ENCODE data around the gene CALHM3.
A peak's percentile ranks its signal among the peaks of the same experiment; 100 is the strongest.

CALHM3 gene

GRCh38 chr10:103457896-103458583 is 21.0 kb downstream of the CALHM3 start:
- peaks cover 2% of the 10 kb centered on the region; the same call in 1 of the 2 replicates for H3K4me1 ChIP-seq (ENCODE audit: control insufficient read depth, insufficient read depth, low read length)
- H3K4me3 ChIP-seq (ENCODE audit: low read length) = no peak overlapping the region
- no CpG with 5 or more reads among the region's 39 CpGs for WGBS (ENCODE audit: insufficient coverage, insufficient read length)
- no peaks in the 10 kb centered on the region for H3K27me3 ChIP-seq (ENCODE audit: control insufficient read depth, insufficient read depth, low read length)
- DNase-seq (ENCODE audit: low read depth, low spot score) = no peak
- H3K9me3 ChIP-seq (ENCODE audit: control insufficient read depth, insufficient read depth, low read length) = no peaks in the 10 kb centered on the region
- no peak overlapping the region for H3K27ac ChIP-seq (ENCODE audit: low read length)
- no peaks in the 10 kb centered on the region for H3K36me3 ChIP-seq (ENCODE audit: control insufficient read depth, insufficient read depth, low read length)

GRCh38 chr10:103457176-103457712 is 21.8 kb downstream of the CALHM3 start:
- Histone ChIP-seq H3K36me3 (ENCODE audit: control insufficient read depth, insufficient read depth, low read length) (no peaks in the 10 kb centered on the region), H3K27me3 (ENCODE audit: control insufficient read depth, insufficient read depth, low read length) (no peaks in the 10 kb centered on the region), H3K27ac (ENCODE audit: low read length) (no peak overlapping the region), H3K4me3 (ENCODE audit: low read length) (no peak overlapping the region), H3K4me1 (ENCODE audit: control insufficient read depth, insufficient read depth, low read length) (peaks cover 2% of the 10 kb centered on the region; the same call in 1 of the 2 replicates), H3K9me3 (ENCODE audit: control insufficient read depth, insufficient read depth, low read length) (no peaks in the 10 kb centered on the region)
- no peak for DNase-seq (ENCODE audit: low read depth, low spot score)
- WGBS (ENCODE audit: insufficient coverage, insufficient read length) = no CpG with 5 or more reads among the region's 8 CpGs

- no peak overlapping the region for H3K4me3 ChIP-seq (ENCODE audit: low read length)
- no peak for DNase-seq (ENCODE audit: low read depth, low spot score)
- no peak overlapping the region for H3K27ac ChIP-seq (ENCODE audit: low read length)
- peaks cover 3% of the 10 kb centered on the region; the same call in 1 of the 2 replicates for H3K4me1 ChIP-seq (ENCODE audit: control insufficient read depth, insufficient read depth, low read length)
- no peaks in the 10 kb centered on the region for H3K9me3 ChIP-seq (ENCODE audit: control insufficient read depth, insufficient read depth, low read length)
- H3K27me3 ChIP-seq (ENCODE audit: control insufficient read depth, insufficient read depth, low read length) = no peaks in the 10 kb centered on the region
- H3K36me3 ChIP-seq (ENCODE audit: control insufficient read depth, insufficient read depth, low read length) = no peaks in the 10 kb centered on the region
- no CpG with 5 or more reads among the region's 9 CpGs for WGBS (ENCODE audit: insufficient coverage, insufficient read length)
Measured at GRCh38 chr10:103456074-103456660, 22.9 kb downstream of the CALHM3 start.

- H3K36me3 ChIP-seq (ENCODE audit: control insufficient read depth, insufficient read depth, low read length) = no peaks in the 10 kb centered on the region
Measured at GRCh38 chr10:103455235-103455634, 23.8 kb downstream of the CALHM3 start.

GRCh38 chr10:103454026-103454425 is 25.0 kb downstream of the CALHM3 start:
- Histone ChIP-seq H3K27ac (ENCODE audit: low read length) (no peak overlapping the region), H3K4me3 (ENCODE audit: low read length) (no peak overlapping the region), H3K36me3 (ENCODE audit: control insufficient read depth, insufficient read depth, low read length) (0 out of 2 replicates have a peak, but pooled peaks cover 2% of the 10 kb centered on the region), H3K27me3 (ENCODE audit: control insufficient read depth, insufficient read depth, low read length) (no peaks in the 10 kb centered on the region), H3K9me3 (ENCODE audit: control insufficient read depth, insufficient read depth, low read length) (no peaks in the 10 kb centered on the region), H3K4me1 (ENCODE audit: control insufficient read depth, insufficient read depth, low read length) (peaks cover 2% of the 10 kb centered on the region; the same call in 1 of the 2 replicates)
- no CpG with 5 or more reads among the region's 4 CpGs for WGBS (ENCODE audit: insufficient coverage, insufficient read length)
- DNase-seq (ENCODE audit: low read depth, low spot score) = no peak

More at GRCh38 chr10:103455235-103455634, 23.8 kb downstream of the CALHM3 start:
- Histone ChIP-seq H3K9me3 (ENCODE audit: control insufficient read depth, insufficient read depth, low read length) (no peaks in the 10 kb centered on the region), H3K4me1 (ENCODE audit: control insufficient read depth, insufficient read depth, low read length) (peaks cover 3% of the 10 kb centered on the region; the same call in 1 of the 2 replicates), H3K27me3 (ENCODE audit: control insufficient read depth, insufficient read depth, low read length) (no peaks in the 10 kb centered on the region), H3K27ac (ENCODE audit: low read length) (no peak overlapping the region), H3K4me3 (ENCODE audit: low read length) (no peak overlapping the region)
- no peak for DNase-seq (ENCODE audit: low read depth, low spot score)
- WGBS (ENCODE audit: insufficient coverage, insufficient read length) = no CpG with 5 or more reads among the region's 25 CpGs

- peak overlapping the region; percentile 32; the same call in 1 of the 2 replicates for H3K4me3 ChIP-seq (ENCODE audit: low read length)
- no peaks in the 10 kb centered on the region for H3K9me3 ChIP-seq (ENCODE audit: control insufficient read depth, insufficient read depth, low read length)
- WGBS (ENCODE audit: insufficient coverage, insufficient read length) = no CpG with 5 or more reads among the region's 27 CpGs
- DNase-seq (ENCODE audit: low read depth, low spot score) = no peak
- H3K4me1 ChIP-seq (ENCODE audit: control insufficient read depth, insufficient read depth, low read length) = 0 out of 2 replicates have a peak, but pooled peaks cover 2% of the 10 kb centered on the region
- peaks cover 3% of the 10 kb centered on the region; the same call in 1 of the 2 replicates for H3K36me3 ChIP-seq (ENCODE audit: control insufficient read depth, insufficient read depth, low read length)
- no peak overlapping the region for H3K27ac ChIP-seq (ENCODE audit: low read length)
- H3K27me3 ChIP-seq (ENCODE audit: control insufficient read depth, insufficient read depth, low read length) = no peaks in the 10 kb centered on the region
Measured at GRCh38 chr10:103452506-103453230, 26.4 kb downstream of the CALHM3 start.

- Histone ChIP-seq H3K27ac (ENCODE audit: low read length) (no peak within 1 kb of the TSS), H3K27me3 (ENCODE audit: control insufficient read depth, insufficient read depth, low read length) (no peaks in the 10 kb centered on the region), H3K4me1 (ENCODE audit: control insufficient read depth, insufficient read depth, low read length) (0 out of 2 replicates have a peak, but pooled peaks cover 2% of the 10 kb centered on the region), H3K36me3 (ENCODE audit: control insufficient read depth, insufficient read depth, low read length) (peaks cover 10% of the 10 kb centered on the region; the same call in 1 of the 2 replicates), H3K4me3 (ENCODE audit: low read length) (peak within 1 kb of the TSS; percentile 32; the same call in 1 of the 2 replicates), H3K9me3 (ENCODE audit: control insufficient read depth, insufficient read depth, low read length) (no peaks in the 10 kb centered on the region)
- WGBS (ENCODE audit: insufficient coverage, insufficient read length) = no CpG with 5 or more reads among the region's 32 CpGs
- no peak for DNase-seq (ENCODE audit: low read depth, low spot score)
Measured at GRCh38 chr10:103451831-103452505, 27.1 kb downstream of the CALHM3 start, which contains the start of gene CALHM2. CALHM2 (minus strand) TSS chr10:103452370; CDS start chr10:103449941, 2,429 bp downstream.

GRCh38 chr10:103451091-103451813 is 27.8 kb downstream of the CALHM3 start:
- no peak for DNase-seq (ENCODE audit: low read depth, low spot score)
- peaks cover 11% of the 10 kb centered on the region; the same call in 1 of the 2 replicates for H3K36me3 ChIP-seq (ENCODE audit: control insufficient read depth, insufficient read depth, low read length)
- H3K27ac ChIP-seq (ENCODE audit: low read length) = no peak overlapping the region
- H3K27me3 ChIP-seq (ENCODE audit: control insufficient read depth, insufficient read depth, low read length) = no peaks in the 10 kb centered on the region
- WGBS (ENCODE audit: insufficient coverage, insufficient read length) = no CpG with 5 or more reads among the region's 14 CpGs
- 0 out of 2 replicates have a peak, but pooled peaks cover 2% of the 10 kb centered on the region for H3K4me1 ChIP-seq (ENCODE audit: control insufficient read depth, insufficient read depth, low read length)
- no peak overlapping the region for H3K4me3 ChIP-seq (ENCODE audit: low read length)
- H3K9me3 ChIP-seq (ENCODE audit: control insufficient read depth, insufficient read depth, low read length) = no peaks in the 10 kb centered on the region

- Histone ChIP-seq H3K27ac (ENCODE audit: low read length) (no peak overlapping the region), H3K9me3 (ENCODE audit: control insufficient read depth, insufficient read depth, low read length) (no peaks in the 10 kb centered on the region), H3K4me1 (ENCODE audit: control insufficient read depth, insufficient read depth, low read length) (0 out of 2 replicates have a peak, but pooled peaks cover 2% of the 10 kb centered on the region), H3K27me3 (ENCODE audit: control insufficient read depth, insufficient read depth, low read length) (no peaks in the 10 kb centered on the region), H3K36me3 (ENCODE audit: control insufficient read depth, insufficient read depth, low read length) (peaks cover 18% of the 10 kb centered on the region), H3K4me3 (ENCODE audit: low read length) (no peak overlapping the region)
- WGBS (ENCODE audit: insufficient coverage, insufficient read length) = no CpG with 5 or more reads among the region's 12 CpGs
- no peak for DNase-seq (ENCODE audit: low read depth, low spot score)
Measured at GRCh38 chr10:103450201-103450695, 28.8 kb downstream of the CALHM3 start.

Data from iPS DF 6.9 (cell line).